Vagina (tissue), 2 donors: ENCODE results near the gene SOHLH2.

Experiments used
- CTCF ChIP-seq, 3 experiments: fragments of 450-650 bp in 2 of 3; fragments of 200-600 bp in 1 of 3; sonication (generic) in 1 of 3; IDR thresholded peaks; one replicate each; pipeline ENCODE4 v1.5.1; 2017 to 2019; ENCODE audit warnings: antibody characterized with exemption in 3 of 3, mild to moderate bottlenecking in 2 of 3, moderate library complexity in 2 of 3
- POLR2A ChIP-seq, 2 donors: fragments of 450-650 bp; IDR thresholded peaks; one replicate each; pipeline ENCODE4 v1.6.1; 2017; ENCODE audit warnings: antibody characterized with exemption in 2 of 2, mild to moderate bottlenecking in 2 of 2, moderate library complexity in 2 of 2
- POLR2AphosphoS5 ChIP-seq, 2 donors: sonication (generic); formaldehyde crosslinking; IDR thresholded peaks; one replicate each; pipeline ENCODE4 v1.9.0; 2017; ENCODE audit warnings: antibody characterized with exemption in 2 of 2, mild to moderate bottlenecking in 2 of 2, low read depth in 1 of 2; ENCODE audit not compliant: insufficient read depth in 1 of 2

- TF ChIP-seq CTCF (IDR thresholded peaks at IDR 0.05) = no peak
- no peak for TF ChIP-seq POLR2AphosphoS5 (IDR thresholded peaks at IDR 0.05; ENCODE audit: insufficient read depth in 1 of 2, low read depth in 1 of 2)
- TF ChIP-seq POLR2A (IDR thresholded peaks at IDR 0.05) = no peak
Observed at GRCh38 chr13:36158611-36159010, 55.7 kb downstream of the SOHLH2 start.
